ENCODE data around the gene GID8. TPM values are rescaled to one million over a fixed set of nuclear protein-coding genes. Genes with fewer than 3 reads are reported as not detected.

Gene GID8
- total and polyA plus RNA-seq, 11 donors: 6.2 to 22.2 (median 15.9) TPM

DNA sequence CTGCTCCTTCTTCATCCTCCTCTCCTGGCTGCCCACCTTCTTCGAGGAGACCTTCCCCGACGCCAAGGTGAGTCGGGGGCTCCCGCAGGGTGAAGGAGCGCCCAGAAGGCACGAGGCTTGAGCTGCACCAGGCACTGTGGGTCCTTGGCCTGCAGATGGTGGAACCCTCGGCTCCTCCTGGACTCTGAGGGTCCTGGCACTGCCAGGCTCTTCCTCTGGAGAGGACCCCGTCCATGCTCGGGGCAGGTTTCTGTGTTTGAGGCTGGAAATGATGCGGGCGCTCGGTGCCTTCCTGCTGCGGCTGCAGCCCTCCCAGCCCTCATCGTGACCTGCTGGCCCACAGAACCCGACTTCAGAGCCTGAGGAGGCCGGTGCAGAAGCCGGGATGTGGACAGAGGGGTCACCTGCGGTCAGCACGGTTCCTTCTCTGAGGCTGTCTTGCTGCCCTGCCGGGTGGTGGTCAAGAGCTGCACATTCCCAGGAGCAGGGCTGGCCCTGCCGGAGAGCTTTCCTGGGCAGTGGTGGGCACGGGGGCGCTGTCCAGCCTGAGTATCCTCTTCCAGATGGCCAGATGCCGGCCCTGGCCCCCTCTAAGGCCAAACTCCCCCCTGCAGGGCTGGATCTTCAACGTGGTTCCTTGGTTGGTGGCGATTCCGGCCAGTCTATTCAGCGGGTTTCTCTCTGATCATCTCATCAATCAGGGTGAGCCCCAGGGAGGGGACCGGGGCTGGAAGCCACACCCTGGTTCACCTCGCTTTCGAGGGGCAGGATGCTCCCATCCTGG, 25.9 kb downstream of the GID8 start:
- H3K4me3 ChIP-seq: no peak overlapping the region
- ATAC-seq (no peak), DNase-seq (no peak)
- peaks cover 0 to 7% (median 0%) of the 10 kb centered on the region in 9 donors for H3K27me3 ChIP-seq
- intact Hi-C loops (cut with DNase I): no loop called here
- no peaks in the 10 kb centered on the region for H3K9me3 ChIP-seq
- TF ChIP-seq POLR2A (IDR thresholded peaks at IDR 0.05): no peak
- TF ChIP-seq, protein P1, sequence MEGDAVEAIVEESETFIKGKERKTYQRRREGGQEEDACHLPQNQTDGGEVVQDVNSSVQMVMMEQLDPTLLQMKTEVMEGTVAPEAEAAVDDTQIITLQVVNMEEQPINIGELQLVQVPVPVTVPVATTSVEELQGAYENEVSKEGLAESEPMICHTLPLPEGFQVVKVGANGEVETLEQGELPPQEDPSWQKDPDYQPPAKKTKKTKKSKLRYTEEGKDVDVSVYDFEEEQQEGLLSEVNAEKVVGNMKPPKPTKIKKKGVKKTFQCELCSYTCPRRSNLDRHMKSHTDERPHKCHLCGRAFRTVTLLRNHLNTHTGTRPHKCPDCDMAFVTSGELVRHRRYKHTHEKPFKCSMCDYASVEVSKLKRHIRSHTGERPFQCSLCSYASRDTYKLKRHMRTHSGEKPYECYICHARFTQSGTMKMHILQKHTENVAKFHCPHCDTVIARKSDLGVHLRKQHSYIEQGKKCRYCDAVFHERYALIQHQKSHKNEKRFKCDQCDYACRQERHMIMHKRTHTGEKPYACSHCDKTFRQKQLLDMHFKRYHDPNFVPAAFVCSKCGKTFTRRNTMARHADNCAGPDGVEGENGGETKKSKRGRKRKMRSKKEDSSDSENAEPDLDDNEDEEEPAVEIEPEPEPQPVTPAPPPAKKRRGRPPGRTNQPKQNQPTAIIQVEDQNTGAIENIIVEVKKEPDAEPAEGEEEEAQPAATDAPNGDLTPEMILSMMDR (IDR thresholded peaks at IDR 0.05): no peak
- peaks cover 0 to 6% (median 0%) of the 10 kb centered on the region in 9 donors for H3K36me3 ChIP-seq
- H3K4me1 ChIP-seq: peaks cover 0 to 3% (median 0%) of the 10 kb centered on the region in 12 donors
- H3K27ac ChIP-seq: no peak overlapping the region
- 85 to 92% (median 89%) methylated on average over 17 to 32 of the region's 32 CpGs for WGBS, 4 donors

DNA sequence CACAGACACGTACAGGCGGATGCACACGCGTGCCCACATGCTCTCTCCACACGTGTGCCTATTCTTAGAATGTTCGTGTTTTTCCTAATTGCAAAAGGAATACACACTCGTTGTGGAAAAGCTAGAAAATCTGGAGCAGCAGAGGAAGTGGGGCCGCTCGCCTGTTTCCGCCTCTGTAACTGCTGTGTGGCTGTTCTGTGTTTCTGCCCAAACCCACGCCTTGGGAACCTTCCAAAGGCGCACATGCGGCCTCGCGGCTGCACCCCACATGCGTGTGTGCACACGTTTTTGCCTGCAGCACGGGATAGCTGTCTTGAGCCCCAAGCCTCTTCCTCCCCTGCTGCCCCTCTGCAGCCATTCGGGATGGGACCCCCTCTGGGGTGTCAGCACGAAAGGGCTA, 26.8 kb downstream of the GID8 start:
- Histone ChIP-seq H3K27ac (no peak overlapping the region), H3K4me1 (peaks cover 0 to 3% (median 0%) of the 10 kb centered on the region in 12 donors), H3K4me3 (no peak overlapping the region), H3K36me3 (peaks cover 0 to 6% (median 0%) of the 10 kb centered on the region in 9 donors), H3K9me3 (no peaks in the 10 kb centered on the region), H3K27me3 (peaks cover 0 to 7% (median 0%) of the 10 kb centered on the region in 9 donors)
- WGBS, 4 donors: 79 to 84% (median 82%) methylated on average over 20 of the region's 20 CpGs
- TF ChIP-seq, protein P1 (IDR thresholded peaks at IDR 0.05): no peak
- TF ChIP-seq POLR2A (IDR thresholded peaks at IDR 0.05): no peak
- no peak for ATAC-seq
- DNase-seq: no peak
- intact Hi-C loops (cut with DNase I): no loop called here

DNA sequence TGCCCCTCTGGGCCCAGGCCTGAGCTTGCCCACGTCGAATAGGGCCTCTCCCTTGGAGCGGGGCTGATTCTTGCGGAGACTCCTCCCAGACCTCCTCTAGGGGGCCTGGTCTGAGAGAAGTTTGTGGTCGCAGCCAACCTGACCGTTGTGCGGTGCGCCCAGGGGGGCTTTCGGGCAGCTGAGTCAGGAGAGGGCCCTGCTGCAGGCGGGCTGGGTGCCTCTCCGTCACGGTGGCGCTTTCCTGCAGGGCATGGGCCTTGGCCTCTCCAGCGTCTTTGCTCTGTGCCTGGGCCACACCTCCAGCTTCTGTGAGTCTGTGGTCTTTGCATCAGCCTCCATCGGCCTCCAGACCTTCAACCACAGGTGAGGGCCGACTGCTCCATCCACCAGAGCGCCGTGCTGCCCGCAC, 27.4 kb downstream of the GID8 start:
- ATAC-seq (no peak), DNase-seq (peak in 1 of 5 donors; percentile 37)
- peaks cover 0 to 3% (median 0%) of the 10 kb centered on the region in 12 donors for H3K4me1 ChIP-seq
- no peak for TF ChIP-seq POLR2A (IDR thresholded peaks at IDR 0.05)
- H3K9me3 ChIP-seq: no peaks in the 10 kb centered on the region
- peaks cover 0 to 7% (median 0%) of the 10 kb centered on the region in 9 donors for H3K27me3 ChIP-seq
- intact Hi-C loops (cut with DNase I): no loop called here
- H3K27ac ChIP-seq: no peak overlapping the region
- no peak overlapping the region for H3K4me3 ChIP-seq
- H3K36me3 ChIP-seq: peaks cover 0 to 3% (median 0%) of the 10 kb centered on the region in 9 donors
- 84 to 94% (median 86%) methylated on average over 5 to 19 of the region's 19 CpGs for WGBS, 4 donors

DNA sequence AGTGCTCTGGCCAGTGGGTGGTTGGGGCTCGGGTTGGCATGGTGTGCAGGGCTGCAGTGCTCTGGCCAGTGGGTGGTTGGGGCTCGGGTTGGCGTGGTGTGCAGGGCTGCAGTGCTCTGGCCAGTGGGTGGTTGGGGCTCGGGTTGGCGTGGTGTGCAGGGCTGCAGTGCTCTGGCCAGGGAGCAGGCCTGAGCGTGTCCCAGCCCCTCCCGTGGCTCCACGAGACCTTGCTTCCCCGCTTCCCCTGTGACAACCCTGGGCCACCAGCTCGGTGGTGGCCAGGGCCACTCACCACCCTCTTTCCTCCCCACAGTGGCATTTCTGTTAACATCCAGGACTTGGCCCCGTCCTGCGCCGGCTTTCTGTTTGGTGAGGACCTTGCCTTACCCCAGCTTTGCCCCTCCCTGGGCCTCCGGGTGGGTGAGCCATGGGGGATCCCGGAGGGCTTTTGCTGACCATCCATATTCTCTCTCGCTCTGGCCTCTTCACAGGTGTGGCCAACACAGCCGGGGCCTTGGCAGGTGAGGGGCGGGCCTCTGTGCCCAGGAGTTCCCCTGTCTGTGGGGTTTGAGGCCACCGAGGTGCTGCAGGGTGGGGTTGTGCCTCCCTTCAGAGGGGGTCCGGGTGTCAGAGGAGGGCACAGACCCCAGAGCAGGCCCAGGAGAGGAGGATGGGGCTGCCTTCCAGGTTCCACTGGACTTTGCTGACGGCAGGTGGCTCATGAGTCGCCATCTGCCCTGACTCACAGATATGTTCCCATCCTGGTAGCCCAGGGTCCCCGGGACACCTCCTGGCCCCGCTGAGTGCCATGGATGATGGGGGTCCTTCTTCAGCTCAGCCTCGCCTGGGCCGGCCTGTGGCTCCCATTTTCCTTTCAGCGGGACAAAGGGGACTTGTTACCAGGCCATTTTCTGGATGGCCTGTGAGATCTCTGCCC, 28.5 kb downstream of the GID8 start:
- no peak for ATAC-seq
- intact Hi-C loops (cut with DNase I): no loop called here
- peaks cover 0 to 3% (median 0%) of the 10 kb centered on the region in 12 donors for H3K4me1 ChIP-seq
- no peaks in the 10 kb centered on the region for H3K36me3 ChIP-seq
- H3K9me3 ChIP-seq: no peaks in the 10 kb centered on the region
- no peak overlapping the region for H3K27ac ChIP-seq
- H3K4me3 ChIP-seq: no peak overlapping the region
- no peak for DNase-seq
- peaks cover 0 to 15% (median 0%) of the 10 kb centered on the region in 9 donors for H3K27me3 ChIP-seq
- no peak for TF ChIP-seq POLR2A (IDR thresholded peaks at IDR 0.05)
- TF ChIP-seq, protein P1 (IDR thresholded peaks at IDR 0.05): no peak
- 93 to 96% (median 94%) methylated on average over 18 to 26 of the region's 27 CpGs for WGBS, 4 donors
